SKM-1 (cell line): ENCODE data around the gene KCNQ1.
"Not testable (repeated sequence)": the region's sequence is repeated elsewhere in the genome, so short reads cannot be mapped to it uniquely, and the experiment has no call there.

Experiments used
- DNase-seq: peaks from one replicate; lab custom pipeline; 2025; ENCODE audit not compliant: unreplicated experiment; lab: John Stamatoyannopoulos, UW

Gene KCNQ1

GRCh38 chr11:2588809-2589537 is 144.2 kb downstream of the KCNQ1 start:
- DNase-seq = no peak

DNA sequence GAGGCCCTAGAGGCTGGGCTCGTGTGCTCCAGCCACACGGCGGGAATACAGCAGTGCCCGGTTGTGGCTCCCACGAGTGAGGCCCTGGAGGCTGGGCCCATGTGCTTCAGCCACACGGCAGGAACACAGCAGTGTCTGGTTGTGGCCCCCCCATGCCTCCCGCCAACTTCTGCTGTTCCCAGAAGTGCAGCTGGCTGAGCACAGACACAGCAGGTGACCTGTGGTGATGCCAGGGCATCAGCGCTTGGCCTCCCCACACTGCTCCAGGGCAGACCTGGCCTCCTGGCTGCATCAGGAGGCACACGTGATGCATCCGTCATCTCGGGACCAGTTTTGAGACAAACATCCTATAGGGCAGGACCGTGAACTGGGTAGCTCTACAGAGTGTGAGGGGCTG is 144.7 kb downstream of the KCNQ1 start:
- no peak for DNase-seq

DNA sequence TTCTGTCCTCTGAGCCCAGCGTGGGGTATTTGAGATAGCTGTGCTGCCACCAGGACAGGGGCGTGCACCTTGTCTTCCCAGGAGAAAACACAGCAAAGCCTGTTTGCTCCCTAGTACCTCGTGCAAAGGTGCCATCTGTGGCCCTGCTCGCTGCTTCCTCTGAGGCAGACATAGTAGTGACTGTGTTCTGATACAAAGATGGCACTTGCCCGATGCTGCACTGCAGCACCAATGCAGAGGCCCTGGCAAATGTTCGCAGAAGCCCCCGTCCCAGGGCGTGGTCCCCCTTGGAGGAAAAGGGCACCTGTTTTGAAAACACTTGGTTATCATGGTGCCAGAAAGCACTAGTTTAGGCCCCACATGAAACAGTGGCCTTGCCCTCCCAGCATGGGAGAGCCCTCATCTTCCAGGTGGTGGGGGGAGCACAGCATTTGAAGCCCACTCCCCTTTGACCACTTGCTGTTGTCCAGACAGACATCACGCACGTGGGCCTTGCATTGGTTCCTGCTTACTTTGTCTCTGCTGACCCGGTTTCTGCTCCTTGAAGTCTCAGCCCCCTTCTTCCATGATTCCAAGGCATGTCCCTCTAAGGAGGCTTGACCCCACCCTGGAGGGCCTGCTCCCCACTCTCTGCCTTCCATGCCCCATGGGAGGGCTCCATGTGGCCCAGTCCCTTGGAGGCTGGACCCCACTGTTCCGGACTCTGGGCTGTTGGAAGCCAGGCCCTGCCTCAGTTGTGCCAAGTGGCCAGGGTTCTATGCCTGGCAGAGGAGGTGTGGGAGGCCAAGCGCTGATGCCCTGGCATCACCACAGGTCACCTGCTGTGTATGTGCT is 145.5 kb downstream of the KCNQ1 start:
- no peak for DNase-seq

GRCh38 chr11:2590965-2591754 is 146.4 kb downstream of the KCNQ1 start:
- no peak for DNase-seq

DNA sequence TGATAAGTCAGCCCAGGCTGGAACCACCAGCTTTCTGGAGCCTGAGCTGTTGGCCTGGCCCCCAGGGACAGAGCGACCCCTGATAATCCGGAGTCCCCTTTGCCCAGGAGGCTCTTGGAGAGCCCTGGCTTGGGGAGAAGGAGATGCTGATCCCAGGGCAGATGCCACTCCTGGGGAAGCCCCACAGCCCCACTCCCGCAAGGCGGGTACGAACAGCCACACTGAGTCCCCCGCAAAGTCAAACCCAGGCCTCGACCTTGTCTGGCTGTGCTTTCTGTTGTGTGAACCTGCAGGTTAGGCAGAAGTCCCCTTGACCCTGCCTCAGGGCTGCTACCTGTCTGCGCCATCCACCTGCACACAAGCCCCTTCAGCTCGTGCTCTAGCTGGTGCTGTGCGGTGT is 147.0 kb downstream of the KCNQ1 start:
- DNase-seq = no peak

DNA sequence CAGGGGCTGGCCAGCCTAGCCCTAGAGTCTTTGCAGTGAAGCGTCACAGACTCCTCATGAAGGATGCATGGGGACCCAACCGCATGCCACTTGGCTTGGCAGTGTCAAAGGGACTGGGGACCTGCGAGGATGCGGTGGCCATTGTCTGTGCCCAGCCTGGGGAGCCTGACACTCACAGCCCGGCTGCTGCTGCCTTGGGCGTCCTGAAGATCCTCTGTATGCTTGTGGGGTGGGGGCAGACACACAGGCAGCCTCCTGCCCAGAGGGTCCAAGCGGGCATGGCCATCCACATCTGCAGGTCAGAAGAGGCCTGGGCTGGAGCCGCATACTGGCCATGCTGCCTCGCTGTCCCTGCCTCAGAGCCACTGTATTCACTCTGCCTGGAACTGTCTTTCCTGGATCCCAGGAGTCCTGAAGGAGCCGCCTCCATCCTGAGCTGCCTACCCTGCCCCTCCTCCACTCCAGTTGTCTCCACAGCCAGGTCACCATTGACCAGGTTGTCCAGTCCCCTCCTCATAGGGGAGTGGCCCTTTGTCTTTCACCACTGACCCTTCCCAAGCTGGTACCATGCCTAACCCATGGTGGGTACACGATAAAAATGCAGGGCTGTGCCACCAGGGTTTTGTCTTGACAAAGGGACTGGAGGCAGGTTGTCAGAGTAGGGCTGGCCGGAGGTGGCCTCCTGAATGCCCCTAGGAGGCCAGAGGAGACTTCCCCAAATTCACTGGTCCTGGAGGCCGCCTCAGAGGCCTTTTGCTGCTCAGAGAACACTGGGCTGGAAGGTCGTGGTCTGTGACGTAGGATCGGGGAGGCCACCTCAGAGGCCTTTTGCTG is 148.0 kb downstream of the KCNQ1 start:
- DNase-seq = no peak

DNA sequence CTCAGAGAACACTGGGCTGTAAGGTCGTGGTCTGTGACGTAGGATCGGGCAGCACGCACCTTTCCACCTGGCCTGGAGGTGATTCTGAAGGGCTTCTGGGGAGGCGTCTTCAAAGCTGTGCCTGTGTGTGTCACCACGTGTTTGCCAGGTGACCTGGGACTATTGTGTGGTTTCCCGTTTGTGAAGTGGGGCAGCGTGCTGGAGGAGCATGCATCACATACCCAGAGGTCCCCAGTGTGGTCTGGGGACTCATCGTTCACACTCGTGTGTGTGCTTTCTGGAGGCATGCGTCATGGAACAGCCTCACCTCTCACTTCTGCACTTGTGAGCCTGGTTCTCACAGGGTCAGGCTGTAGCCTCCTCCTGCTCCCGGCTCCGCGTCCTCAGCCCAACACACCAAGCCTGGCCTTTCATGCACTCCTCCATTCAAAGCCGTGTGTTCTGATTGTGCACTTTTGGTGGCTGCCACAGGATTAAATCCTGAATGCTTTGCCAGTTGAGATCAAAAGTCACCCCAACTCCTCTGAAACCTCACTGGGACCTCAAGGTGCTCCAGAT is 148.7 kb downstream of the KCNQ1 start:
- no peak for DNase-seq

DNA sequence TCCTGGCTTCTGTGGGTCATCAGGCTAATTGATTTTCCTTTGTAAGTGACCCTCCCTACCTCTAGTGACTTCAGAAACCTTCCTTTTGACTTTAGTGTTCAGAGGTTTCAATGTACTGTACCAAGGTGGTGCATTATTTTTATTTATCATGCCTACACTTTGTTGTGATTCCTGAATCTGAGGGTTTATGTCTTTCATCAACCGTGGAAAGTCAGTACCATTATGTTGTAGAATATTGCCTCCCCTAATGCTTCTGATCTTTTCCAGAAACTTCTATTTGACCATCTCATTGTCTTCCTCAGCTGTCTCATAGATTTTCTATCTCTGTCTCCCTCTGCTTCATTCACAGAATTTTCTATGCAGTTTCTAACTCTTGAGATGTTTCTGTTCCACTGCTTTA is 149.5 kb downstream of the KCNQ1 start:
- DNase-seq = no peak

- DNase-seq = no peak
Measured at GRCh38 chr11:2595204-2595603, 150.4 kb downstream of the KCNQ1 start.

- DNase-seq = no peak
Measured at GRCh38 chr11:2599561-2600189, 154.9 kb downstream of the KCNQ1 start.

- no peak for DNase-seq
Measured at GRCh38 chr11:2609345-2609744, 164.5 kb downstream of the KCNQ1 start.

DNA sequence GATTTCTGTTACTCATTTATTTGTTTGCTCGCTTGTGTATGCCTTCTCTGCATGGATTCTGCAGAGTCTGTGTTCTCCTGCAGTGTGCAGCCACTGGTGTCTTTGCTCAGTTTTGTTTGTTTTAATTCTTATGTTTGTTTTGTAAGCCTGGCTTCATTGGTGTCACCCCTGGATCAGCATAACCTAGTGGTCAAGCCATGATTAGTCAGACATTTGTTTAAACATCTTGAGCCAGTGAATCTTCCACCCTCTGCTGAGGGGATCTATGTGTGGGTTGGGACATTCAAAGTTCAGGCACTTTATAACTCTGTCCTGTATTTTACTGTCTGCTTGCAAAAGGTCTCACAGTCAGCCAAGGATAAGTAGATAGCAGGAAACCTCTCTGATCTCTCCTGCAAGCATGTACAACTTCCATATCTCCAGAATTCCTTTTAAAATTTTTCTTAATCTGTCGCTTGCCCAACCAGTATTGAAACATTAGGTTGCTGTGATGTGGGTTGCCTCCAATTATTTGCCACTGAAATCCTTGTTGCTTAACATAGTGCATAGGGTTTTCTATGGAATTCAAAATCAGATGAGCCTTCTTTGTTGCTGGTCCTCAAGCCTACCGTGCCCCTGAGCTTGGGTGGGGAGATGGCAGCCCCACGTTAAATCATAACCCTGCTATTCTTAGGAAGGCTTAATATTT is 168.2 kb downstream of the KCNQ1 start:
- DNase-seq = no peak

- DNase-seq = no peak
Measured at GRCh38 chr11:2621894-2622293, 177.1 kb downstream of the KCNQ1 start.

DNA sequence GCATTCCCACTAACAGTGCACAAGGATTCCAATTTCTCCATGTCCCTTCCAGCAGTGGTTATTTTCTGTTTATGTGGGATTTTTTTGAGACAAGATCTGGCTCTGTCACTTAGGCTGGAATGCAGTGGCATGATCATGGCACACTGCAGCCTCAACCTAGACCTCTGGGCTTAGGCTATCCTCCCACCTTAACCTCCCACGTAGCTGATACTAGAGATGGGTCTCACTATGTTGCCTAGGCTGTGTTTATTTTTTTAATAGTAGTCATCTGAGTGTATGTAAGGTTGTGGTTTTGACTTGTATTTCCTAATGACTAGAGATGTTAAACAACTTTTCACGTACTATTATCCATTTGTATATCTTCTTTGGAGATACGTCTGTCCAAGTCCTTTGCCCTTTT is 180.4 kb downstream of the KCNQ1 start:
- no peak for DNase-seq

DNA sequence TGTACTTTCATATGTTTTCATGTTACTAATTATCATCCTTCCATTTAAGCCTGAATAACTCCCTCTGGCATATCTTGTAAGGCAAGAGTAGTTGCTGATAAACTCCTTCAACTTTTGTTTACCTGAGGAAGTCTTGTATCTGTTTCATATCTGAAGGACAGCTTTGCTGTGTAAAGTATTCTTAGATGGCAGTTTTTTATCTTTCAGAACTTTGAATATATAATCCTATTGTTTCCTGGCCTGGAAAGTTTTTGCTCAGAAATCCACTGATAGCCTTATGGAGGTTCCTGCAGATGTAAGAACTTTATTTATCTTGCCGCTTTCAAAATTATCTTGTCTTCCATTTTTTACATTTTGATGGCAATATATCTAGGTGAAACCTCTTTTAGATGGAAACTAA is 185.9 kb downstream of the KCNQ1 start:
- no peak for DNase-seq

- DNase-seq = no peak
Measured at GRCh38 chr11:2631161-2631560, 186.4 kb downstream of the KCNQ1 start.

- not testable (repeated sequence) for DNase-seq
Measured at GRCh38 chr11:2639763-2640162, 195.0 kb downstream of the KCNQ1 start.

- DNase-seq = no peak
Measured at GRCh38 chr11:2641623-2642022, 196.8 kb downstream of the KCNQ1 start.

GRCh38 chr11:2643746-2644145 is 198.9 kb downstream of the KCNQ1 start:
- DNase-seq = no peak
